RPMI8226 (cell line): ENCODE data around the gene MYLK4.

Source experiments
- DNase-seq: peaks from one replicate; pipeline ENCODE4 v3.0.0-alpha.2; 2015

Gene MYLK4

DNA sequence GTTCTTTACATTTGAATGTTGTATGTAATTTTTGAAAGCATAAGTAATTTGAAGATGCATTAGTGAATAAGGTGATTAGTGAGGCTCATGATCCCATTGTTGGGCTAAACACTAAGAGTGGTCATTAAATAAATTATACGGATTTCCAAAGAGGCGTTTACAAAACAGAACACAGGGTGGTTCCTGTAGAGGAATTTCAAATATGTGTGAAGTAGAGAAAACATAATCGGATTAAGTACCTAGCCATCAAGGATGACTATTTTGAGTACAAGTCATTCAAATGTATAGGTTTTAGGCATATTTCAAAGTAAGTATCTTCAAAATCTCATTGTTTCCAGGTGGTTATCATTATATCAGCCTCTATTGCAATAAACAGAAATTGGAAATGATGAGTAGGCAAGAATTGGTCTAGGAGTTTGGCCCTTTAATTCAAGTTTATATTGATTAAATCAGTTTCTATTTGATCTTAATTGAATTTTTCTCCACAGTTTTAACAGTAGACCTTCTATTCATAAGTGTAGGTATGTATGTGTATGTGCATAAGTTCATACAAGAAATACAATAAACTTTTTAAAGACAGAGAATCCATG, 94.8 kb downstream of the MYLK4 start:
- DNase-seq = no peak

DNA sequence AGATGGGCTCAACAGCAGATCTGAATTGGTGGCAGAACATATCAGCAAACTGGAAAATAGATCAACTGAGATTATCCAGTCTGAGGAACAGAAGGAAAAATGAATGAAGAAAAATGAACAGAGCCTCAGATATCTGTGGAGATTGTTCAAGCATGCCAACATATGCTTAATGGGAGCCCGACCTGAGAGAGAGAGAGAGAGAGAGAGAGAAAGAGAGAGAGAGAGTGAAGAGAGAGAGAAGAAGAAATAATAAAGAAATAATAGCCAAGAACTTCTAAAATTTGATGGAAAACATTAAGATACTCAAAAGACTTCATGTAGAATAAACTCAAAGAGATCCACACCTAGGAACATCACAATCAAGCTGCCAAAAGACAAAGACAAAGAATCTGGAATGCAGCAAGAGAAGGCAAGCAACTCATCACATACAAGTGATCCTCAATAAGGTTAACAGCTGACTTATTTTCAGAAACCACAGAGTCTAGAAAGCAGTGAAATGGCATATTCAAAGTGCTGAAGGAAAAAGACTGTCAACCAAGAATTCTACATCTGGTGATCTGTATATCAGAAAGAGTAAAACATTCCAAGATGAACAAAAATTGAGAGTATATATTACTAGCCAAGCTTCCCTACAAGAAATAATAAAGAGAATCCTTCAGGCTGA, 97.2 kb downstream of the MYLK4 start:
- DNase-seq = no peak

DNA sequence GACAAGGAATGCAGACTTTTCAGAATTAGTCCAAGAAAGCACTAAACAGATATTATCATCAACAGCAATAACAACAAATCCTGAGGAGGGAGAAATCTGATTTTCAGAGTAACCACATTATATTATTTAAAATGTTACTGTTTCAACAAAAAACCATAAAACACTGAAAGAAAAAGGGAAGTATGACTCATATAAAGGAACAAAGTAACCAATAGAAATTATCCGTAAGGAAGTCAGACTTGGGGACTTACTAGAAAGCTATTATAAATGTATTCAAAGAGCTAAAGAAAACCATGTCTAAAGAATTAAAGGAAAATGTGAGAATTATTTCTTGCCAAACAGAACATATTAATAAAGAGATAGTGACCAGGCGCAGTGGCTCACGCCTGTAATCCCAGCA, 98.1 kb downstream of the MYLK4 start:
- DNase-seq = no peak

DNA sequence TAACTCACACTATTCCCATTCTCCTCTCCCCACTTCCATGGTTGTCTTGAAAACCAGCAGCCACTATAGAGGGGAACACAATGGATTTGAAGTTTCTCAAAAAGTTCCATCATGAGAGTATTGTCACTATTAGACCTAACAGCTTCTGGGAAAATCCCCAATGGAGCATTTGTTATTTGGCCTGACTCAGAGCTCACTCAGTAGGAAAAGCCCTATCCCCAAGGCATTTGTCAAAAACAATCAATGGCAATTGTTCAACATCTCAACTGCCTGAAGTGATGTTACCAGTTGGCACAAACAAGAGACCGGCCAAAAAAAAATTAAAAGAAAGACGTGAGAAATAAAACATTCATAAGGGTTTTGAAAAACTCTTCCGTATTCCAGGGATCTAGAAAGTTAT, 98.8 kb downstream of the MYLK4 start:
- no peak for DNase-seq

DNA sequence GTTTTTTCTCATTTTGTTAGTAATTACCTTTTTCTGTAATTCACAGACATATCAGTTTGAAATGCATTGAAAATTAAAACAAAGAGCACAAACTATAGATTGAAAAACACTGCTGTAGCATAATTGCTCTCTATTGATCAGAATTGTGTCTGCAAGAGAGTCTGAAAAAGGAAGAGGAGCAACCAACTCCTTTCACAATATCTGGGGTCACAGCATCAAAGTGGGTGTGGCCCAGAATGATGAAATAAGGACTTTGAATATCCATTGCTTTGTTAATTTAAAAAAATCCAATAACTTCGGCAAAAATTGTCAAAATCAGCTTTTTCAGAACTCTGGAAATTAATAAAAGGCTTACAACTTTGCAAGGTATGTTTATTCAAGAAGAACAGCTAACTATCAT, 99.2 kb downstream of the MYLK4 start:
- no peak for DNase-seq

DNA sequence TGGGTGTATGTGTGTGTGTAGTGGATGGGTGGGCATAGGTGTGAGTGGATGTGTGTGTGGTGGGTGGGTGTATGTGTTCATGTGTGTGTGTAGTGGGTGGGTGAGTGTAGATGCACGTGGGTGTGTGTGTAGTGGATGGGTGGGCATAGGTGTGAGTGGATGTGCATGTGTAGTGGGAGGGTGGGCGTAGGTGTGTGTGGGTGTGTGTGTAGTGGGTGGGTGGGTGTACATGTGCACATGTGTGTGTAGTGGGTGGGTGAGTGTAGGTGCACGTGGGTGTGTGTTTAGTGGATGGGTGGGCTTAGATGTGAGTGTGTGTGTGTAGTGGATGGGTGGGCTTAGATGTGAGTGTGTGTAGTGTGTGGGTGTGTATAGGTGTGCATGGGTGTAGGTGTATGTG, 104.4 kb downstream of the MYLK4 start:
- DNase-seq = no peak

DNA sequence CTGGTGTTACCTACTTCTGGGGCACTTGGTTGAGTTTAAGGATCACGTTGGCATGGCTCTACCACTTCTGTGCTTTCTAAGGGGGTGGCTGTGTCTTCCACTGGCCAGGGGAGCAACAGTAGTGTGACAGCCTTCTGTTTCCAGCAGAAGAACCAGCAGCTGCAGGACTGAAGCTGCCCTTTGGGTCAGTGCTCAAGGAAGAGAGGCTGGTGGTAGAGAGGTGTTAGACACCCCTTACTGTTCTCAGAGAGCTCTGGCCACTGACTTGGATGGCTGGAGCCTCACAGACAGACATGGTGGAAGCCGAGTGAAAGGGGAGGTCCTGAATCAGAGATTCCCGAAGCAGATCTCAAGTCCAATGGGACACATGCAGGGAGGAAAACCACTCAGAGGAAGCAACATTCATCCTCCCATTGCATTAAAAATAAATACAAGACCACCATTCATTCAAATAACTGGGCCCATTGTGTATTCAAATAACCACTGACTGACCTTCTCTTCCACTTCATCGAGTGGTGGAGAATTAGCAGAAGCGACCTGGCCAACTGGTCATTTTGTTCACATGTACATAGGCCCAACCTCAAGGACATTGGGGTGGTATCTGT, 106.7 kb downstream of the MYLK4 start:
- no peak for DNase-seq

DNA sequence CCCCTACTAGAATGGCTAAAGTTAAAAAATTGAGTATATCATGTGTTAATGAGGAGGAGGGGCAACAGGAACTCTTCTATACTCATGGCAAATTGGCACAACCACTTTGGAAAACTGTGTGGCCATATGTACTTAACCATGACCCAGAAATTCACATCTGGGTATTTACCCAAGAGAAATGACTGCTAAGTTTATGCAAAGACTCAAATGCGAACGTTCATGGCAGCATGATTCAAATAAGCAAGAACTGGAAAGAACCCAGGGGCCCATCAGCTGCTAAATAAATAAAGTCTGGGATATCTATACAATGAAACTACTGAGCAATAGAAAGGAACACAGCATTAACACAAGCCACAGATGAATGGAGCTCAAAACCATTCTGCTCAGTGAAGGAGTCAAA, 107.6 kb downstream of the MYLK4 start:
- no peak for DNase-seq

DNA sequence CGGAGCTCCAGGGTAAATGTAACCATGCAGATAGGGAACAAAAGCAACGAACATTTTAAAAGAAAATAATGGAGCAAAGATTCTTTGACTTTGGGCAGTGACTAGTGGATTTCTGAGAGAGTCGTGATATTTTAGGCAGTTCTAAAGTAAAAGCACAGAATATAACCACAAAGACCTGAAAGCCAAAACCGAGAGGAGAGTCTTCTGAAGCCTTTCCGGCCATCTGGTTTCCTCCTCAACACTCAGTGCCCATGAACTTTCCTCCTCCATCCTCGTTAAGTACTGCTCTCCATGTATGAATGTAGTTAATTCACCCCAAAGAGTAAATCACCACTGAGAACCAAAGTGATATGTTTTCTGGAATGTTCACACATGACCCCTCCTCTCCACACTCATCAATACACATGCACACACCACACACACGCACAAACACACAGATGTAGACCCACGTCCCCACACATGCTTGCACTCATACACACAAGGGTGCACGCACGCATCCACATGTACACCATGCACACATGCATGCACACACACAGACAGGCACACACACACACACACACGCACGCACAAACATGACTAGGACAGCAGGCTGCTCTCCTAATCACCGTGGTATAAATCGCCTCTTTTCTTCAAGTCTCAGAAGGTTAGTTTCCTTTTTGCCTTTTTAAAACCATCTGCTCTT, 109.5 kb downstream of the MYLK4 start:
- peak; percentile 70 for DNase-seq

DNA sequence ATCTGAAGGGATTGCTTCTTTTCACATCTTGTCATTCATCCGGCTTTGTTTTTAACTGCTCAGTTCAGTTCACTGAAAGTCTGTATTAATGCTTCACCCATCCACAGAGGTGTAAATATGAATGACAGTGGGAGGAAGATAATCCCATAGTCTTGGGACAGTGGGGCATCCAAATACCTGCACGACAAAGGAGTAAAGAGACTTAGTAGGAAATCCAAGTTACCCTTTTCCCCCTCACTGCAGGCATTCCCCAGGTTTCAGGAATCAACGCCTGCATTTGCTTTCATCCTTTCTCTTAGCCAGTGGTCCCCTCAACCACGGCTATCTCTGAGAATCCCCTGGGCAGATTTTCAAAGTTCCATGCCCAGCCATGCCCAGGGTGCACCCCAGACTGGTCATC, 110.2 kb downstream of the MYLK4 start:
- DNase-seq = no peak

DNA sequence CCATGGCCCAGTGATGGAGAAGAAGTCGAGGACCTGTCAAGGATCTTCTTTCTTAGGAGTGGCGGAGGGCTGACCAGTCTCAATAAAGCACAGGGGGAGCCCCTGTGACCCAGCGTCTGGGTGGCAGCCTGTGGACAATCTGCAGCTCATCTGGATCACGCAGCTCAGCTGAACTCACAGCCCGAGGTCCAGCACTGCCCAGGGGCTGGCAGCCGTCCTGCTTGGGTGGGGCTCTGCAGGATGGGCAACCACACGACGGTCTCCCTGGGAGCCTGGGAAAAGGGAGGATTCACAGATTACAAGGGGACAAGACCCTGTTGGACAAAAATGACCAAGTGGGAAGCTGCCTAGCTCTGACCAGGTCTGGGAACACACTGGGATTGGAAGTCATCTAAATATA, 110.8 kb downstream of the MYLK4 start:
- no peak for DNase-seq

DNA sequence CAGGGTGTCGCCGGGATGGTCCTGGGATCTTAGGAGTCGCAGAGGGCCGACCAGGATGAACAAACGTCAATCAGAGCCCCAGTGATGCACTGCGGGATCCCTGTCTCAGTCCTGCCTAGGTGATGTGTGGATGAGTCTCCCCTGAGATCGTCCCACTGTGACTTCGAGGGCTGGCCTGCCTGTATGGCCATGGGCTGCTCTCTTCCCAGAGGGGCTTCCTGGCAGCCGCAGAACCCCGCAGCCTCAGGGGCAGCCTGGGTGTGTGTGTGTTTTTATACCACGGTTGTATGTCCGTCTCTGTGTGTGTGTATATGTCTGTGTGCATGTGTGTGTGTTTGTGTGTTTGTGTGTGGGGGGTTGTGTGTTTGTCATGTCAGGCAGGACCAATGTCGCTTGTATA, 111.6 kb downstream of the MYLK4 start:
- DNase-seq = no peak

DNA sequence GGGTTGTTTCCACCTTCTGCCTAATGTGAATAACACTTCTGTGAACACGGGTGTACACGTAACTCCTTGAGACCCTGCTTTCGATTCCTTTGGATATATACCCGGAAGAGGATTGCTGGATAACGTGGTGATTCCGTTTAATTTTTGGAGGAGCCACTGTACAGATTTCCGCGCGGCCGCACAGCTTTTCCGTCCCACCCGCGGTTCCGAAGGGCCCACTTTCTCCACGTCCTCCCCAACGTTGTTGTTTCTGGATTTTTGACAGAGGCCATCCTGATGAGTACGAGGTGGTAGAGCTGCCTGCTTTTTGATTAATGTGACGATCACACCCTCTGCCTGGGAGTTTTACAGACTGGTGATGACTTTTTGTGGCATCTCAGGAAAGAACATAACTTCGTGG, 114.0 kb downstream of the MYLK4 start:
- no peak for DNase-seq

DNA sequence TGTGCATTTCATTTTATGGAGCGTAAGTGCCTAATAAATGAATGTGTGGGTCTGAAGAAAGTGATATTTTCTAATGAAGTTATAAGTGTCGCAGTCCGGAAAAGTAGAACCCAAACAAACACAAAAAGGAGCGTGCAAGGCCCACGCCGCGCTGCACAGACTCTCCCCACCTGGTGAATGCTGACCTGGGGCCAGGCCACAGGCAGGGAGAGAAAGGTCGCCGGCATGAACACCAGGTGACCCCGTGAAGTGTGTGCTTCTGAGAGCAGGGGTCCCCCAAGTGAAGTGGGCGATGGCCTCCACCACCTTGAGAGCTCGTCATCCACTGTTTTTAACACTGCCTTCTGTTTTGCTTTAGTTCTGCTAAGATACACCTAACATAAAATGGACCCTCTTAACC, 114.8 kb downstream of the MYLK4 start:
- DNase-seq = no peak

DNA sequence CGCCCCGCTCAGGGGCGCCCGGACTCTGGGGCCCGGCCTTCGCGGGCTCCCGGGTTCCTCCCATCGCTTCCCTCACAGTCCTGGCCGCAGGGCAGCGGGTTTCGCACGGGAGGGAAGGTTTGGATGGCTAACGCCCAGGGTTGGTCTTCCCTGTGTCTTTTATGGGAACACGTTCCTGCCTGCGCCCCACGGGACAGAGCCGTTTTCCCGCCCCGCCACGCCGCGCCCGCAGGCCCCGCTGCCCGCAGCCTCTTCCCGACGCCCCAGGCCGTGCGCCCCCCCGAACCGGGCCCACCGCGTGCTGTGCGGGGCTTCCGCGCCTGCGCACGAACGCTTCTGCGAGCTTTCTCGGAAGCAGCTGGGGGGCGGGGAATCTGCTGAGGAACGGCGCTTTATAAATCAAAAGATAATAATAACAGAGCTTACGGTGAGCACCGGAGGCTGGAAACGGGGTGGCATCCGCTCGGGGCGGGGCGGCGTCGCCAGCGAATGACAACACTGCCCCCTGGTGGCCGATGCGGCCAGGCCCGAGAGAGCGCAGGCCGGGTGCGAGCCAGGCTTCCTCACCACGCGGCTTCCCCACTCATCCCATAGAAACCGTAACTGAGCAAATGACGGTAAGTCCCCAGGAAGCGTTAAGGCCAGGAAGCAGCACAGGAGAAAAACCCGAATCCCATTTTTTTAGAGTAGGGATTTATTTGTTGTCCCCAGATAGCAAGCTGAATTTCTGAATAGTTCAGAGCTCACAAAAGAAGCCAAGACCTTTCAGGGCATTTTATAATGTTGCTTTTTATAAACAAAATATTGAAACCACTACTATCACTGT, 116.4 kb downstream of the MYLK4 start:
- peak; percentile 85 for DNase-seq

DNA sequence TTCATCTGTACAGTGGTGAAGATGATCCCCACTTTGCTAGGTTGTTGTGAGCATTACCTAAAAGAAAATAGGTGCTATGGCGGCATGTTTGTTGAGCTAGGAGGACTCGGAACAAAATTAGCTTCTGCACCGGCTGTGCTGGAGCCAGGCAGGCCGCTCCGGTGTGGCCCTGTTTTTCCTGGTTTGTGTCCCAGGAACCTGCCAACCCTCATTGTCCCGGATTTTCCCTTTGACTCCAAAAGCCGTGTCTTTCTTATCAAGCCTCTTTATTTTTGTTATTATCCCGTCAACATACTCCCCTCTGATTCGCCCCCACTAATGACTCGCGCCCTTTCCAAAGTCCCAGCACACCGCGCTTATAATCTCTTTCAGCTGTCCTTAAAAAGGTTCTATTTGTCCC, 117.0 kb downstream of the MYLK4 start:
- no peak for DNase-seq

DNA sequence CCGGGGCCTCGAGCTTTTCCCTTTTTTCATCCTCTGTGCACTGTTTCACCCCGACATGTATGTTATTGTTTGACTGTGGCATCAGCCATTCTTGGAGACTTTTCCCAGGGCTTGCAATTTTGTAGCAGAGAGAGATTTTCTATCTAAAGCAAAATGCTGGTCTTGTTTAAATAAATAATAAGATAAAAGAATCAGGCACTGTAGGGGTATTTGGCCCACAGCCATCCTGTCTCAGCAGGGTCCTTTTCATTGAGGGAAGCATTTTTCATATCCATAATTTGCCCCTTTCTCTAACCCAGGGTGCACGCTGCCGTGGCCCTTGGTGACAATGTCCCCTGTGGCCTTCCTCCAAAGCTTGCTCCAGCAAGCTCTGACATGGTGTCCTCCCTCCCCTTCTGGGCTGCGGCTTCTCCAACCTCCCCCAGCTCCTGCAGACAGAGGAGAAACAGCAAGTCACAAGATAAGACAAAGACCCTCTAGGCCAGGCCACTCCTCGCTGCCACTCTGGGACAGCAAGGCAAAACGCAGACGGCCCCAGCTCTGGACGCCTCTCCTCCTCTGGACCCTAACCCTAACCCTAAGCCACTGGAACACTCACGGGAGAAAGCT, 117.6 kb downstream of the MYLK4 start:
- no peak for DNase-seq

DNA sequence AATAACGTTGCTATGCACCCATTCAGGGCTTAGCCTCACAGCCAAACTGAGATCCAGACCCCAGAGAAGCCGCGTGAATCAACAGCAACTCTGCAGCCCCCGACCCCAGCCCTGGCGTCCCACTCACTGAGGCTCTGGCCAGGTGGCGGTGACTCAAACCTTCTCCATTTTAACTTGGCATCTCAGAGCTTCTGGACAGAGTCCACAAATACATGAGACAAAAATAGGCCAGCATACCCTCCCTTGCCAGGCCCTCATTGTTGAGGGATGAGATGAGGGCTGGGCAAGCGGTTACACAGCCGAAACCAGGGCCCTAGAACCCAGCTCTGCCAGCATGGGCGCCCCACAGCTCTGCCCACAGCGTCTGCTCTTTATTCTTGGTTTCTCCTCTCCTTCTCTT, 118.4 kb downstream of the MYLK4 start:
- peak; percentile 39 for DNase-seq

DNA sequence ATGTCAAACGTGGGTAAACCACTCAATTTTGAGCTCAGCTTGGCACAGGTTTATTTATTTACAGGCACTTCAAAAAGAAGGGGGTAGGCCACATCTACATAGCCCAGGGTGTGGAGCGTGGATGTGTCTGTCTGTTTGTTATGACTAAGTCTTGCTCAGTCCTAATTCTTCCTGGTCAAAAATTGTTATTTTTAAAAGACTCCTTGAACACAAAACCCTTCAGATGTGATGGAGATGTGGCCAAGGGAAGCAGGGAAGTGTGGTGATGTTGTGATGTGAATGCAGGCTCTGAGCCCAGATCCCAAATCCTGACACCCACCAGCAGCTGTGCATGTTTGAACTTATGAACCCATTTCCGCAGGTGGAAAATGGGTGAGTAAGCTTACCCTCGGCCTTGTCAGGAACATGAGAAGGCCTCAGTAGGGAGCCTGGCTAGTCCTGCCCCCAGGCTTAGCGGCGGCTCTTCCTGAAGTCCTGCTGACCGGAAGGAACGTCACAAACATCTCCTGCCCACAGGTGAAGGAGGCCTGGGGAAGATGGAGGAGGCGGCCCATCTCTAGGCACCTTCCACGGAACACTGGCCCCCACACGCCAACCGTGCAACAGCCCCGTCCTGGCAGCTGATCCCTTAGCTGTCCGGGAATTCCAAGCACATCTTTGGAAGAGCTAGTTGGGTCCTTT, 119.7 kb downstream of the MYLK4 start:
- DNase-seq = no peak

DNA sequence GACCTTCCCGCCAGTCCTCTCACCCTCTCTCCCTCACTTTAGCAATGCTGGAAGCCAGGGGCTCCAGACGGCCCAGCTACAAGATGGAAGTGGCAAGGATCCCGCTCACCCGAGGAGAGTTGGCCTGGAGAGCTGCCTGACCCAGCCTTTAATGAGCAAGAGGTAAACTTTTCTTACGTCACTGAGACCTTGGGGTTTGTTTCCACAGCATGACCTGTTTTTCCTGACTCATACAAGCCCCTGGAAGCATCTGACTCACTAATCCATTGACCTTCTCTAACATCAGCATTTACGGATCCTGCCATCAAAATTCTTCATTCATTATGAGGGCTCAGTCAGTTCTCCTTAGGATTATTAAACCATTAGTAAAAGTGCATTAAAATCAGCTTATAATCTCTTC, 120.4 kb downstream of the MYLK4 start:
- DNase-seq = no peak

DNA sequence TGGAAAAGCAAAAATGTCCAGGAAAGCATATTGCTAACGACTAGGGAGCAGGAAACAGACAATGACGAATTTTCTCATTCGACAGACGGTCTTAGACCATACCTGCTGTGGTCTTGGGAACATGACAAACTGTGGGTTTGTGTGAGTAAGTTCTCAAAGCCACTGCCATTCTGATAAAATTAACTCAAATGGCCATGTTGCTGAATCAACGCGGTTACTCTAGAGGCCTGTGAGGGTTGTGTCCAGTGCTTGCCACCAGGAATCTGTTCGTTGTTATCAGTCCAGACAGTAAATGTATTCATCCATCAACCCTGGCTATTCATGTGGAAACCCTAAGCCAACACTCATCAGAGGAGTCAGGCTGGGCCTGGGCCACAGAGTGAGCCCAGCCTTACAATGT, 124.3 kb downstream of the MYLK4 start:
- DNase-seq = no peak

DNA sequence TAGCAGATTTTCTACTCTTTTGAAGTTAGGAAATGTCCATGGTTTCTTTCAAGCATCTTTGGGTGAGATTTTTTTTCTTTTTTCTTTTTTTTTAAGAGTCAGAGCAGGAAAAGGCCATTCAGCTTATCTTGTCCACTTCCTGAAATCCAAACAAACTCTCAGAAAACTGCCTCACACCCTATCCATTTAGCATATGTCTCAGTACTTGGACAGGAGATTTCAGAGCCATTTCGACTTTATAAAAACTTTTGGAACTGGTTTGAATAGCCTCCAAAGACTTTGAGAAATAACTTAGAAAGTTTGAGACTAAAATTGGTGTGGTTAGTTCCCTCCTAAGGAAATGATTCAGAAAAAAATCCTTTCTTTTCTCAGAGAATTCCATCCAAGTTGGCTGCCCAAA, 125.1 kb downstream of the MYLK4 start:
- DNase-seq = no peak
